ENCODE results near the gene ANO2.

GRCh38 chr12:5963515-5963914, 18.5 kb upstream of the ANO2 start:
- TF ChIP-seq JUN (IDR thresholded peaks at IDR 0.05; ENCODE audit: borderline replicate concordance, insufficient read depth, insufficient read length, low read depth) (no peak), MAX (IDR thresholded peaks at IDR 0.05; ENCODE audit: insufficient read depth, insufficient read length) (no peak), CTCF (IDR thresholded peaks at IDR 0.05; ENCODE audit: extremely low read depth in 1 of 2, insufficient read depth in 1 of 2, low read depth in 1 of 2, low read length in 2 of 2) (no peak), EZH2 (IDR thresholded peaks at IDR 0.05; ENCODE audit: borderline replicate concordance, low read depth, low read length, severe bottlenecking) (no peak)
